ENCODE measurements around the gene ACO2. TPM values are rescaled to one million over a fixed set of nuclear protein-coding genes. Genes with fewer than 3 reads are reported as not detected.

The ACO2 gene
- total RNA-seq, 2 experiments from 2014 or later: 61.5 to 107 TPM

GRCh38 chr22:41535244-41535643, 66.3 kb downstream of the ACO2 start:
- DNase-seq (ENCODE audit: low spot score): no peak
- POLR2A ChIA-PET: no interaction called here
- TF ChIP-seq CTCF (conservative IDR thresholded peaks at IDR 0.05; ENCODE audit: low read length) (peak; percentile 50), EZH2phosphoT487 (IDR thresholded peaks at IDR 0.05; ENCODE audit: borderline replicate concordance, low read depth, low read length) (no peak)

GRCh38 chr22:41537203-41537602, 68.3 kb downstream of the ACO2 start:
- H3K4me1 ChIP-seq (ENCODE audit: insufficient read depth, low read length, poor library complexity, severe bottlenecking): peaks cover 13% of the 10 kb centered on the region
- H3K9me3 ChIP-seq (ENCODE audit: low read length): no peaks in the 10 kb centered on the region
- intact Hi-C loops (cut with micrococcal nuclease; ENCODE audit: unreplicated experiment): no loop called here
- no peak for TF ChIP-seq EZH2phosphoT487 (IDR thresholded peaks at IDR 0.05; ENCODE audit: borderline replicate concordance, low read depth, low read length)
- no peak for TF ChIP-seq CTCF (conservative IDR thresholded peaks at IDR 0.05; ENCODE audit: low read length)
- H3K4me3 ChIP-seq (ENCODE audit: low read depth, low read length, poor library complexity, severe bottlenecking): no peak overlapping the region
- no peak for DNase-seq (ENCODE audit: low spot score)
- H2AFZ ChIP-seq (ENCODE audit: low read length): no peak overlapping the region
- peaks cover 61% of the 10 kb centered on the region for H3K36me3 ChIP-seq (ENCODE audit: insufficient read depth, low read length)
- H4K20me1 ChIP-seq (ENCODE audit: insufficient read depth, low read length): peaks cover 9% of the 10 kb centered on the region; the same call in 1 of the 2 replicates
- no peaks in the 10 kb centered on the region for H3K9me2 ChIP-seq (ENCODE audit: insufficient read depth, low read length)
- H3K4me2 ChIP-seq (ENCODE audit: low read length): no peak overlapping the region
- no peak overlapping the region for H3K27ac ChIP-seq (ENCODE audit: low read depth, low read length, poor library complexity, severe bottlenecking)
- no TSS peak for BruUV-seq (replicated peaks)
- H3K79me2 ChIP-seq (ENCODE audit: insufficient read depth, low read depth, low read length): peaks cover 20% of the 10 kb centered on the region; the same call in 1 of the 2 replicates
- CTCF ChIA-PET (ENCODE audit: unreplicated experiment): no interaction called here
- POLR2A ChIA-PET: no interaction called here

More at GRCh38 chr22:41535244-41535643, 66.3 kb downstream of the ACO2 start:
- CTCF ChIA-PET (ENCODE audit: unreplicated experiment): no interaction called here
- Histone ChIP-seq H3K4me2 (ENCODE audit: low read length) (no peak overlapping the region), H3K4me1 (ENCODE audit: insufficient read depth, low read length, poor library complexity, severe bottlenecking) (no peaks in the 10 kb centered on the region), H3K4me3 (ENCODE audit: low read depth, low read length, poor library complexity, severe bottlenecking) (no peak overlapping the region), H3K36me3 (ENCODE audit: insufficient read depth, low read length) (peaks cover 71% of the 10 kb centered on the region), H2AFZ (ENCODE audit: low read length) (no peak overlapping the region), H3K9me2 (ENCODE audit: insufficient read depth, low read length) (no peaks in the 10 kb centered on the region), H4K20me1 (ENCODE audit: insufficient read depth, low read length) (no peaks in the 10 kb centered on the region), H3K27ac (ENCODE audit: low read depth, low read length, poor library complexity, severe bottlenecking) (no peak overlapping the region), H3K9me3 (ENCODE audit: low read length) (no peaks in the 10 kb centered on the region), H3K79me2 (ENCODE audit: insufficient read depth, low read depth, low read length) (0 out of 2 replicates have a peak, but pooled peaks cover under 1% of the 10 kb centered on the region)
- intact Hi-C loops (cut with micrococcal nuclease; ENCODE audit: unreplicated experiment): no loop called here
- BruUV-seq (replicated peaks): no TSS peak

- ChIA-PET CTCF (ENCODE audit: unreplicated experiment) (no interaction called here), POLR2A (no interaction called here)
- intact Hi-C loops (cut with micrococcal nuclease; ENCODE audit: unreplicated experiment): no loop called here
- DNase-seq (ENCODE audit: low spot score): no peak
- TF ChIP-seq CTCF (conservative IDR thresholded peaks at IDR 0.05; ENCODE audit: low read length): no peak
- no peak for TF ChIP-seq EZH2phosphoT487 (IDR thresholded peaks at IDR 0.05; ENCODE audit: borderline replicate concordance, low read depth, low read length)
- peaks cover 34% of the 10 kb centered on the region for H3K79me2 ChIP-seq (ENCODE audit: insufficient read depth, low read depth, low read length)
- peaks cover 17% of the 10 kb centered on the region; the same call in 1 of the 2 replicates for H4K20me1 ChIP-seq (ENCODE audit: insufficient read depth, low read length)
- peaks cover 22% of the 10 kb centered on the region for H3K4me1 ChIP-seq (ENCODE audit: insufficient read depth, low read length, poor library complexity, severe bottlenecking)
- no peaks in the 10 kb centered on the region for H3K9me2 ChIP-seq (ENCODE audit: insufficient read depth, low read length)
- H2AFZ ChIP-seq (ENCODE audit: low read length): no peak overlapping the region
- no TSS peak for BruUV-seq (replicated peaks)
- no peak overlapping the region for H3K27ac ChIP-seq (ENCODE audit: low read depth, low read length, poor library complexity, severe bottlenecking)
- H3K4me3 ChIP-seq (ENCODE audit: low read depth, low read length, poor library complexity, severe bottlenecking): no peak overlapping the region
- H3K9me3 ChIP-seq (ENCODE audit: low read length): no peaks in the 10 kb centered on the region
- peaks cover 47% of the 10 kb centered on the region for H3K36me3 ChIP-seq (ENCODE audit: insufficient read depth, low read length)
- no peak overlapping the region for H3K4me2 ChIP-seq (ENCODE audit: low read length)
These were observed 69.7 kb downstream of the ACO2 start for GRCh38 chr22:41538583-41538982.

Measured in OCI-LY7 (cell line).